Globus pallidus (tissue), 1 donor: ENCODE measurements around the gene KLHL5.

ENCODE experiments used
- DNase-seq: peaks from one replicate; pipeline ENCODE4 v3.0.0-alpha.2; 2015; ENCODE audit warnings: low spot score

The KLHL5 gene

DNA sequence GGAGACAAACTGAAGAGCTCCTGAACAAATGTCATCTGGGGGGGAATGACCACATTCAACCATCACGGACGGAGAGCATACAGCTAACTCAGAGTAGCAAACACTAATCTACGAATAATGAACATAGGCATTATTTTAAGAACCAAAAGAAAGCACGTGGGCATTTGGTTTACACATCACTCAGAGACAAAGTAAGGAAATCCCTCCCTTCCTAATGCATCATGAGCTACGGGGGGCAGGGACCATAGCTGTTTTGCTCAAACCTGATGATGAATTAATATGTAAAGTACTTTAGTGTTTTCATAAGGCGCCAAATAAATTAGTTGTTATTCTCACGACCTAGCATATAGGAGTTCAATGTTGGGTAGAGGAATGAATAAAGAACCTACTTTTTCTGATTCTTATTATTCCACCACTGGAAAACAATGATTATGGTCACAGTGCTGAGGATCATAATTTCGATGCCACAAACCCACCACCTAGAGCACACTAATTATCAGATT lies 18.1 kb upstream of the KLHL5 start:
- peak; percentile 58 for DNase-seq

DNA sequence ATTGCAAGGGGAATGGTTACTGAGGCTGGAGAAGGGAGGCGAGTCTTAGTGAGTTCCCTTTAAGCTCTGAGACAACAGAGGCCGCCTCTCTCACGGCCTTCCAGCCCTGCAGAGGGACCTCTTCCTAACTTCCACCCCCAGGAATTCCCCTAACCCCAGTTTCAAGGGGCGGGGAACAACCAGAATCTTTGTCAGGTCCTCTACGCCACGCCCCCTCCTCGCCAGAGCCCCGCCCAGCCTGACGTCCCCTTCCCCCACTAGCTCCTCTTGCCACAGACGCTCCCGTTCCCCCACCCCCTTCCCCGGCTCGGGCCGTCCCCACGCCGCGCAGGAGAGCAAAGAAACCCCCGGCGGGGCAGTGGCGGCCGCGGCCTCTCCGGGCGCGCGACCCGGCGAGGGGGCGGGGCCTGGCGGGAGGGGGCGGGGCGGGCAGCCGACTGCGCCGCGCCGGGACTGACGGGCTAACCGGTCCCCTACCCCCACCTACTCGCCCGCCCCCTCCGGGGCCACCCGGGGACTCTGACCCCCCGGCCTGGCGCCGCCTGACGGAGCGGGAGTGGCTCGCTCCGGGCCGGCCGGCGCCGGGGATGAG lies 17.6 kb upstream of the KLHL5 start:
- DNase-seq = peak; percentile 92

DNA sequence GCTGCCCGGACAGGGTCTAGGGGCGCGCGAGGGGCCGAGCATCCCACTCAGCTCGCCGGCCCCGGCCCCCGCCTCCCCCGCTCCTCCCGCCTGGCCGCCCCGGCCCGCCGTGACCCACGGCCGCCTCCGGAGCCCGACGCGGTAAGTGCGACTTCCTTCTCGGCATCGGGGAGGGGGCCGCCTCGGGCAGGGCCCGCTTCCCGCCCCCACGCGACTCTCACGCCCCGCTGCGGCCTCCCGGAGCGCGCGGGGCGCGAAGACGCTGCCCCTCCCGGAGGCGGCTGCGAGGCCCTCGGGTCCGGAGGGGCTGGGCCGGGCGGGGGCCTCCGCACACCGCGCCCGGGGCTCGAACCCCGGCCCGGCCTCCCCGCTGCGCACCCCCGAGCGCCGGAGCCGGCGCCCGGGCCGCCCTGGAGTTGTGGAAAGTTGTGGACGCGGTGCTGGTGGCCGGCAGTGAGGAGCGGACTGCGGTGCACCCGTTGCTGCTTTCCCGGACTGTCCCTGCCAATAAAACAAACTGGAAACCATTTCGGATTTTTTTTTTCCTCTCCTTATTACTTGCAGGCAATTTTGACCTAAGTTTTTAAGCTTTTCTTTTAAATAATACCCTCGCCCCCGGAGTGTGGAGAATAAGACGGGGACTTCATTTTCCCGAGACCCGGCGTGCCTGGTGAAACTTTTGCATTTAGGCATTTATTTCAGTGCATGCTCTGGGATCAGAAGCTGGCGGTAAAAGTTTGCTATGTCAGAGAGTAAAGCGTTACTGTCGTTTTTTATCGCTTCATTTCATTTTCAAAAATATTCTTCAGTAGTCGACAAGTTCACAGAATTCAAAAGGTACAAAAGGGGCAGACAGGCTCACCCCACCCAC lies 16.8 kb upstream of the KLHL5 start:
- DNase-seq = peak; percentile 45

DNA sequence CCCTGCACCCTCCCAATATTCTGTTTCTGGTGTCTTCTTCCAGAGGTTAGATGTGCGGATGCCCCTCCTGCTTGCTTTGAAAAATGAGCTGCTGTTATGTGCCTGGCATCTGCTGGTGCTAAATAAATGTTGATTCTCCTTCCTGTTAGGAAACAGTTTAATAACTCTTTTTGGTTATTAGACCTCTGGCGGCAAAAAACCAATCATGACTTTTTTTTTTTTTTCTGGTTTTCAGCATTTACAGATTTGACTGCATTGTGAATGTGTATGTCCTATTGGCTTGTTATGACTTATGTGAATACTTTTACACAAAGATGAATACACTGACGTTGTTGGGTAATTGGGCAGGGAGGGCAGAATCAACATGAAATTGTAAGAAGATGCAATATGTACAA lies 16.2 kb upstream of the KLHL5 start:
- DNase-seq = no peak

DNA sequence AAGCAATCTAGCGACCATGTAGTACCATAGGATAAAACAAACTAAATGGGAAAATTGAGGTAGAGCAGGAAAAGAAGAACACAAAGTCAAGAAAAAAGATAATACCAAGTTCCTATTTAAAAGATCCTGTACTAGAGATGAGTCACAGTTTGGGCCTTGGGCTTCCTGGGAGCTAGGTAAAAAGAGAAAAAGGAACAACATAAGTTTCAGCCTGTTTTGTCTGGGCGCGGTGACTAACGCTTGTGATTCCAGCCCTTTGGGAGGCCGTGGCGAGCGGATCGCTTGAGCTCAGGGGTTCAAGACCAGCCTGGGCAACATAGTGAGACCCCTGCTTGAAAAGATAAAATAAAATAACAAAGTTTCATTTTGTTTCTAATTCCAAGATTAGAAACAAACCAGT lies 15.8 kb upstream of the KLHL5 start:
- DNase-seq = no peak

DNA sequence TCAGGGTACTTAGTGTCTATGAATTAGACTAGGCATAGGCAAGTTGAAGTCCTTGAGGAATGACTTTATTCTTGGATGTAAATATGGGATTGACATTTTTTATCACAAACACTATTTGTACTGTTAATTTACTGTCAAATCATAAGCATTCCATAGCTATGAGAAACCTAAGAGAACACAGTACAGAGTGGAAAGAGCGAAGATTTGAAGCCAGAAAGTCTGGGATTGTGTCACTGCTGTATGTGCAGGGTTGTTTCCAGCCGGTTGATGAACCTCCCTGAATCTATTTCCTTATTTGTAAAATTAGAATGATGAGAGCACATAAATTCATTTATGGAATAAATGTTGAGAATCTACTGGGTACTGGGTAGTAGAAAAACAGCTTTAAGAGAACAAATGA lies 14.4 kb upstream of the KLHL5 start:
- DNase-seq = no peak

DNA sequence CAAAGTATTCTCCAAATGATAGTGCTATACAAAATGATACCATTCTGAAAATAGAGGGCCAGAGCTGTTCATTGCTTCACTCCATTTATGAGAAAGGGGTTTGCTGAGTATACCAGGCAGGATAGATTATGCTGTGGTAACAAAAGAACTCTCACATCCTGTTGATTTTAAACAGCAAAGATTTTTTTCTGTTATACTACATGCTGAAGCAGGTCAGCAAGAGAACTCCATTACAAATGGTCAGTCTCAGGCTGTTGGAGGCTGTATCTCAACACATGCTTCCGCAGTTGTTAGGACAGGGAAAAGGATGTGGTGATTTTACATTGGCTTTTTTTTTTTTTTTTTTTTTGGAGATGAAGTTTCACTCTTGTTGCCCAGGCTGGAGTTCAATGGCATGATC lies 13.7 kb upstream of the KLHL5 start:
- DNase-seq = no peak

DNA sequence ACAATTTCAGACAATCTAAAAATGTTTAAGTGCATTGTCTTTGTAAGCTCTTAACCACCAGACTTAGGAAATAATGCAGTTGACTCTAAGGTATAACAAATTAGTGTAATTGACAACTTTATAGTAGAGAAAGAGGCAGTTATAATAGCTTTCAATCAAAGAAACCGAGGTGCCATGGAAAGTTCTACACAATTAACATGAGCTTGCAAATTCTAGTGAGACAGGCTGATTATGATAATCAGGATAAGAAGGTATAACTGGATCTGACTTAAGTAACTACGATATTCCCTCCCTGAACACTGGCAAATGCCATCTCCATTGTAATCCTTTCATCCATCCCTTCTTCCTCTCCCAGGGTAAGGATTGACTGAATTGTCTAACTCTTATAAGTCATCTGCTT lies 11.4 kb upstream of the KLHL5 start:
- no peak for DNase-seq

DNA sequence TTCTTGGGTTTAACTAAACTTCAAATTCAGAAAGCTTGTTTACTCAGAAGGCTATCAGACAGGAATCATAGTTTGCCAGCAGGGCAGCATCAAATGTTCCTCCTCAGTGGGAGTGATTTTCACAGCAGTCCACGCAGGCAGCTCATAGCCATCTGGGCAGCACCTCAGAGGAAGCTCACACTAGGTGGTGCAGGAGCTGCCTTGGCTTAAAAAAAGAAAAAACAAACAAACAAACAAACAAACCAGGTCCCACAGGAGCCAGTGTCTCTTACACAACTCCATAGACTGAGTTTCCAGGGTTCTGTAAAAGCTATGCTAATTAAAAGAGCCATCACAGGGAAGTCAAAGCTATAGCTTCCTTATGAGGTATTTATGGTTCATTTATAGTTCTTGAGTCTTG lies 10.5 kb upstream of the KLHL5 start:
- DNase-seq = no peak

DNA sequence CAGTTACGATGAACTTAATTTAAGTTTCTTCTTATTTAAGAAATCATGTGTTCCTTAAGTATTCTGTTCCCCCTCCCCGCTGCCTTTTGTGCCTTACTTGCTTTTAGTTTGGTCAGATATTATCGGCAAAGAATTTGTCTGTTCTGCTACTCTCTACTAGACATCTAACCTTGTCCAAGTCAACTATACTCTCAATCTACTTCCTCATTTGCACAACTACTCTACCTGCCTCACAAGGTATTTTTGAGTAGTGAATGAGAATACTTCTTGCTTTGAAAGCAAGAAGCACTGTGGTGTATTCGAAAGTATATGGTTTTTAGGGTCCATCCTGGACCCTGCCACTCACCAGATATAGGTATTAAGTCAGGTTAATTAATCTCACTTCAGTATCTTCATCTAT lies 8.0 kb upstream of the KLHL5 start:
- DNase-seq = no peak

DNA sequence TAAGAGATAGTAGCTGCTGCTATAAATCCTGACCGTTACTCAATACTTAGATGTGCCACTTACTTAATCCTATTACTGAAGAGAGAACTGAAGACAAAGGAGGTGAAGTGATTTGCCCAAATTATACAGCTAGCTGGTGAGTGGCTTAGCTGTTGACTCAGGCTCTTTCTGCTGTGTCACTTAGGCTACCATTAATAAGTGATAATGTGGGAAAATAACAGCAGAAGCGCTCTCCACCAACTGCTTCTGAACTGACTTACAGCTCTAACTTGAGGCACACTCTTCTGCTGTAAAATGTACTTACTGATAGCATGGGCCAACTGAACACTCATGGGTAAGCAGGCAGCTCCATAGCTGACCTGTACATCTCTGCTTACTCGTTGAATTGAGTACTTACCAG lies 7.5 kb upstream of the KLHL5 start:
- no peak for DNase-seq

DNA sequence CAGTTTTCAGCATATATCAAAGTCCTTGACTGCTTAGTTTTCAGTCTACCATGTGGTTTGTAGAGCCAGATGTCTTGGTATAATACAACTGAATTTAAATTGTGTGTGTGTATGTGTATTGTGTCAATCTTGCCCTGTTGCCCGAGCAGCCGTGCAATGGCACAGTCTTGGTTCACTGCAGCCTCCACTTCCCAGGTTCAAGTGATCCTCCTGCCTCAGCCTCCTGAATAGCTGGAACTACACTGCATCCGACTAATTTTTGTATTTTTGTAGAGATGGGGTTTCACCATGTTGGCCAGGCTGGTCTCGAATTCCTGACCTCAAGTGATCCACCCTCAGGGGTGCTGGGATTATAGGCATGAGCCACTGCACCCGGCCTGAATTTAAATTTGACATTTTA lies 6.0 kb upstream of the KLHL5 start:
- DNase-seq = no peak

DNA sequence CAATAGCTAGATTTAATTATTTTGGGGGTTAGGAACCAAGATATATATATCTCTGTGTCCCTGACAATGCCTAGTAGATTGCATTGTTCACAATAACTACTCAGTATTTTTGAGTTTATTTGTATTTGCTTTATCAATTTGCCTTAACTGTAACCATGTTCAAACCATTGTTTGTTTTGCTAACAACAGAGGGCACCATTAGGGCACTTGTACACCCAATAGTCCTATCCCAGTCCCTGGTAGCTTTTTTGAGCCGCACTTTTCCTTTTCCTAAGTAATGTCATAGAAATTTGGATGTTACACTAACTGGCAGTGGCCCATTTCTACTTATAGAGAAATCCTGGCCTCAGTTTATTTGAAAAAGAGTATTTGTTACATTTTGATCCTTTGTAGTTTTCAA lies 575 bp upstream of the KLHL5 start:
- DNase-seq = no peak

DNA sequence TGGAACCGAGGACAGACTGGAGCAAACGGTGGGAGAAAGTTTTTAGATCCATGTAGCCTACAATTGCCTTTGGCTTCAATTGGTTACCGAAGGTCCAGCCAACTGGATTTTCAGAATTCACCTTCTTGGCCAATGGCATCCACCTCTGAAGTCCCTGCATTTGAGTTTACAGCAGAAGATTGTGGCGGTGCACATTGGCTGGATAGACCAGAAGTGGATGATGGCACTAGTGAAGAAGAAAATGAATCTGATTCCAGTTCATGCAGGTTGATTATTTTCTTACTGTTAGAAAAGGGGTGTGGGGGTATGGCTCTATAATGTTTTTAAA lies 702 bp downstream of the KLHL5 start:
- no peak for DNase-seq

DNA sequence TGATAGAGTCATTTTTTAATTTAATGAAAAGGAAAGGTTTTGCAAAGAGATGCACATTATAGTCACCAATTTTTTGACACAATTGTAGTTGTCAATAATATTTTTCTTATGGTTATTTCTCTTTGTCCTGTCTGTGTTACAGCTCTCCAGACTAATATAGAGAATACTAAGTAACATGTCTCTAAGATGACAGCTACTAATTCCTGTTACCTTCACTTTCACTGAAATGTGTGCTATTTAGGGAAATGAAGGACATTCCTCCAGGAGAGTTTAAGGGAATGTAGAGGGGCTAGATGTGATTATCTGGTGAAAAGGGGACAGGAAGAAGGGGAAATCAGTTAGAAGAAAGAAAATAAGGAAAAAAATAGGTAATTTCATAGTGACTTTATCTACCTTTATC lies 1.4 kb downstream of the KLHL5 start:
- DNase-seq = no peak

DNA sequence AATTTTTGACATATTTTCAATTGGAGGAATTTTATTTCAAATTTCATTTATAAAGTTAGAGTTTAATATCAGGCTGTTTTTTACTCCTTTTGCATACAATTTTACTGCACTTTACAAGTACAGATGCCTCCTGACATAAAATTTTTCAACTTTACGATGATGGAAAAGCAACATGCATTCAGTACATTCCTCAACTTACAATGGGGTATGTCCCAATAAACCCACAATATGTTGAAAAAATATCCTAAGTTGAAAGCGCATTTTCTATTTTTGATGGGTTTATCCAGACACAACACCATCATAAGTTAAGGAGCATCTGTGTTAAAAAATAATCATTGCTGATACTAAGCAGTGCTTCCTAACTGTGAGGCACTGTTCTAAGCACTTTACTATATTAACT lies 4.3 kb downstream of the KLHL5 start:
- DNase-seq = no peak

DNA sequence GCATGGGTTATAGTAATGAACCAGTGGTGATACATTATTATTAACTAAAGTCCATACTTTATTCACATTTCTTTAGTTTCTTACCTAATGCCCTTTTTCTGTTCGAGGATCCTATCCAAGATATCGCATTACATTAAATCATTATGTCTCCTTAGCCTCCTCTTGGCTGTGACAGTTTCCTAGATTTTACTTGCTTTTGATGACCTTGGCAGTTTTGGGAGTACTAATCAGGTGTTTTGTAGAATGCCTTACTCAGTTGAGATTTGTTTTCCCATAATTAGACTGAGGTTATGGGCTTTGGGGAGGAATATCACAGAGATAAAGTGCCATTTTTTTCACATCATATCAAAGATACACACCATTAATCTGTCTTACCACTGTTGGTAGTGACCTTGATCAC lies 5.0 kb downstream of the KLHL5 start:
- DNase-seq = no peak

DNA sequence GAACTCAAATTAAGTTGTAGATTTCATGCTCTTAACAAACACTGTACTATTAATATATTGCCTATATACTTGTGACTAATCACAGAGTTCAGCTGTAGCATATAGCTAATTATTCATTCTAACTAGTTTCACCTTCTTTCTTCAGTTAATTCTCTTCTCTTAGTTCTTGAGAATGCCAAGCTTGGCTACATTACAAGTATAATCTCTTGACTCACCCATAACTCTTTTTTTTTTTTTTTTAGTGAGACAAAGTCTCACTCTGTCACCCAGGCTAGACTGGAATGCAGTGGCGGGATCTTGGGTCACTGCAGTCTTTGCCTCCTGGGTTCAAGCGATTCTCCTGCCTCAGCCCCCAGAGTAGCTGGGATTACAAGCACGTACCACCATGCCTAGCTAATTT lies 5.4 kb downstream of the KLHL5 start:
- DNase-seq = no peak

DNA sequence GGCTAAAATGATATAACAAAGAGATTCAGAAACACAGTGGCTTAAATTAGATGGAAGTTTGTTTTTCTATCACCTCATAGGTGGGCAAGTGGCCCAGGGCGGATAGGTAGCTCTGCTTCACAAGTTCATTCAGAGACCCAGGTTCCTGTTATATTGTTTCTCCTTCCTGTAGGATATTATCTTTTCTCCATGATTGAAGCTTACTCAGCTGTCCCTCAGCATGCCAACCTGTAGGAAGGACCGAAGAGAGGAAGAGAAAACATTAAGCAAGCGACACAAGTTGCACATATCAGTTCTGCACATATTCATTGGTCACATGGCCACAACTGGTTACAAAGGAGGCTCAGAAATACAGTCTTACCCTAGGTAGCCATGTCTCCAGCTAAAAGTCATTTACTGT lies 6.9 kb downstream of the KLHL5 start:
- DNase-seq = no peak

DNA sequence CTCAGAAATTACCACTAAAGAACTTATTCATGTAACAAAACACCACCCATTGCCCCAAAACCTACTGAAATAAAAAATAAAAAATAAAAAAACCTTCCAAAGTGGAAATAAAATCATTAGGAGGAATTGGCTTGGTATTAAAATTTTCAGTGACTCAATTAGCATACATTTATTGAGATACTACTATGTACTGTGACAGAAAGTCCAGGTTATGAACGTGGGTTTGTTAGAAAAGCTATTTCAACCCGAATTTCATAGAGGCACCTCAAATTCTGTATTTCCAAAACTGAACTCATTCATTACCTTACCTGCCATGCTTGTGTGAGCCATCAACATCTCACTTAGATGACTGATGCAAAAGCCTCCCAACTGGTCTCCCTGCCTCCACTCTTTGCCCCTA lies 16.8 kb downstream of the KLHL5 start:
- DNase-seq = no peak

DNA sequence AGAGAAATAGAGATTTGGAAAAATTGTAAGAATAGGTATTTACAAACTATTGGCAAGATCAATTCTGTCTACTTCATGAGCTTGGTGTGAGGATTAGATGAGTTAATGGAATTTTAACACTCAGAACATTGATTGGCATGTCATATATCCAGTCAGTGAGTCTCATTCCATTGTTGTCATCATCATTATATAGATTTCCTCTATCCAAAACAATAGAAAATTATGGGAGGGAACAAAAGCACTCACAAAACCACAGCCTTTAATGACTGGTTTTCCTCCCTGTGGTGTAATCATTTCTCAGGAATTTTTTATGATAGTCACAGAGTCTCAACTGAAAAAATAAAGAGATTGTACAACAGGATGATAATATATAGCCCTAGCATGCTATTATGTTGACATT lies 21.1 kb downstream of the KLHL5 start:
- DNase-seq = no peak

DNA sequence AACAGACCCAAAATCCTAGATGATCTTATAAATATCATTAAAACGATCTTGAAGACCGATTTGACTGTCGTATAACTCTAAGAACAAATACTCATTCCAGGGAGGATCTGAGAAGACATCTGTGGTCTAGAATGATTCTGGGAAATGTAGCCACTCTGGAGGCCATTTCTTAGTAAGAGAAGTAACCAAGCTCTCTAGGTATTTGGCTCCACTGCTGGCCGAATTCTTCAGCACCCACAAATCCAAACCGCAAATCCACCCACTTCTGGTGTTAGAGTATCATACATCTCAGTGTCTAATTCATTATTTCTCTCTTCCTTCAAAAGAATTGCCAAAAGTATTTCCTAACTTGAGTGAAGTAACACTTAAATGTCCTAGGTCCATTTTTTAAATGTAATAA lies 23.9 kb downstream of the KLHL5 start:
- DNase-seq = no peak

DNA sequence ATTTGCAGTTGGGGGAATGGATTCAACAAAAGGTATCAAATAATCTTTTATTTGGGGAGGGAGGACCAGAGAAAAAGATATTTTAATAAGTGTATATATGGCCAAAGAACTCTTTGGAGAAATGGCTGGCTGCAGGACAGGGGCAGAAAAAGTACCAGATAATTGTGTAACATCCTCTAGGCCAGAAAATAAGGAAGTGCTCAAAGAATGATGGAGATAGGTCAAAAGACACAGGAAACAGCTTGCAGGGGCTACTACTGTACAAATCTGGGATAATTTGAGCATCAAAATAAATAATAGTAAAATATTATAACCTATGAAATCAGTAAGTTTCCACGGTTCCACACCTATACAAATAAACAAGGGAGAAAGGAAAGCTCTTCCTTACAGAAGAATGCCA lies 34.8 kb downstream of the KLHL5 start:
- DNase-seq = peak; percentile 3

DNA sequence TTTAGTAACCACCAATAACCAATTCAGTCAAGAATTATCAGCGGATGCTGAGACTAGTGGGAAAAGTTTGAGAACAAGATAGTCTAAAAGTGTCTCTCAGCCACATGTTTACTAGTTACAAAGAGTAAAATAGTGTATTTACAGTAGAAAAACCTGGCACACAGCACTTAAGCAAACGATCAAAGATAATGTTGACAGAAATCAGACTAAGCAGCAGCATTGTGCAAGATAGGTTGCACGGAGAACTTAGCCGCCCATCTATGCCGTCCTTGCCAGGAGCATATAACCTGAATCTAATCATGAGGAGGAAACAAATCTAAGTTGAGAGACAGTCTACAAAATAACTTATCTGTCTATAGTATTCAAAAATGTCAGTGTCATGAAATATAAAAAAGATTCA lies 35.3 kb downstream of the KLHL5 start:
- no peak for DNase-seq
